ENCODE data around the gene C2. TPM values are rescaled to one million over a fixed set of nuclear protein-coding genes. Genes with fewer than 3 reads are reported as not detected.

The C2 gene
- total RNA-seq, 1 experiment from 2014 or later = 0.66 TPM

DNA sequence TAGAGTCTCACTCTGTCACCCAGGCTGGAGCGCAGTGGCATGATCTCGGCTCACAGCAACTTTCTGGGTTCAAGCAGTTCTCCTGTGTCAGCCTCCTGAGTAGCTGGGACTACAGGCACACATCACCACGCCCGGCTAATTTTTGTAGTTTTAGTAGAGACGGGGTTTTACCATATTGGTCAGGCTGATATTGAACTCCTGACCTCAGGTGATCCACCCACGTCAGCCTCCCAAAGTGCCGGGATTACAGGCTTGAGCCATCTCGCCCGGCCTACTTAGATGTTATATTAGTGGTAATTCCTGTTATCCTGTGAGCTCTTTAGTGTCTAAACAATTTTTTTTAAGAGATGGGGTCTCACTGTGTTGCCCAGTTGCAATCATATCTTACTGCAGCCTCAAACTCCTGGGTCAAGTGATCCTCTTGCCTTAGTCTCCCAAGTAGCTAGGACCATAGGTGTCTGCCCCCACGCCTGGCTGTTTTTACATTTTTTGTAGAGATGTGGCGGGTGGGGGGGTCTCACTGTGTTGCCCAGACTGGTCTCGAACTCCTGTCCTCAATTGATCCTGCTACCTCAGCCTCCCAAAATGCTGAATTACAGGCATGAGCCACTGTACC is 50.4 kb downstream of the C2 start:
- peaks cover 5 to 7% of the 10 kb centered on the region in 2 experiments for H3K4me1 Mint-ChIP-seq
- DNase-seq = no peak
- WGBS (ENCODE audit: extremely low coverage, insufficient read length, low lambda C conversion rate) = no CpG with 5 or more reads among the region's 12 CpGs

More for the DNA sequence above, 50.4 kb downstream of the C2 start:
- Histone ChIP-seq H2AFZ (ENCODE audit: low read length) (no peak overlapping the region), H4K5ac (ENCODE audit: insufficient read length, low read depth, low read length) (no peak overlapping the region), H3K9ac (ENCODE audit: extremely low read depth, insufficient read length, low read length) (no peak overlapping the region), H3K14ac (ENCODE audit: insufficient read depth, low read length) (no peak overlapping the region), H4K91ac (ENCODE audit: insufficient read length, low read depth, low read length) (no peak overlapping the region), H3K79me1 (ENCODE audit: insufficient read depth, low read depth, low read length, poor library complexity, severe bottlenecking) (no peaks in the 10 kb centered on the region), H2BK12ac (ENCODE audit: insufficient read length, low read depth, low read length) (no peak overlapping the region), H2BK20ac (ENCODE audit: low read depth, low read length, poor library complexity, severe bottlenecking) (no peak overlapping the region), H3K56ac (ENCODE audit: insufficient read length, low read depth, low read length) (no peak overlapping the region), H3K4me2 (ENCODE audit: insufficient read depth, insufficient read length, low read length) (no peak overlapping the region), H4K8ac (replicated peaks; ENCODE audit: insufficient read length, low read depth, low read length) (no peak overlapping the region), H3K27me3 (ENCODE audit: insufficient read depth, low read length) (no peaks in the 10 kb centered on the region), H2BK5ac (ENCODE audit: insufficient read length, low read length) (no peak overlapping the region), H3K9me3 (ENCODE audit: control insufficient read depth, low read depth, low read length) (no peaks in the 10 kb centered on the region), H3K23ac (ENCODE audit: insufficient read length, low read depth, low read length) (no peak overlapping the region), H3K79me2 (ENCODE audit: insufficient read depth, low read length) (no peaks in the 10 kb centered on the region), H2AK5ac (ENCODE audit: insufficient read length, low read length) (no peak overlapping the region), H2BK120ac (ENCODE audit: low read depth, low read length, poor library complexity, severe bottlenecking) (no peak overlapping the region), H3K18ac (ENCODE audit: insufficient read length, low read depth, low read length) (no peak overlapping the region), H3K4ac (ENCODE audit: low read depth, low read length) (no peak overlapping the region), H2BK15ac (ENCODE audit: low read depth, low read length) (no peak overlapping the region), H4K20me1 (ENCODE audit: control insufficient read depth, insufficient read depth, insufficient read length) (no peaks in the 10 kb centered on the region), H3K4me1 (ENCODE audit: insufficient read depth, low read length) (peaks cover 1% of the 10 kb centered on the region; the same call in 1 of the 2 replicates), H3K23me2 (ENCODE audit: insufficient read length, low read depth, low read length, poor library complexity, severe bottlenecking) (peaks cover 2% of the 10 kb centered on the region), H3K27ac (ENCODE audit: insufficient read length, low read depth, low read length) (no peak overlapping the region), H3T11ph (ENCODE audit: low read length) (no peak overlapping the region)
- no peaks in the 10 kb centered on the region for H3K27me3 Mint-ChIP-seq (ENCODE audit: low read depth)
- no peak overlapping the region for H3K4me3 Mint-ChIP-seq
- no peak overlapping the region for H3K27ac Mint-ChIP-seq
- TF ChIP-seq, protein P1, sequence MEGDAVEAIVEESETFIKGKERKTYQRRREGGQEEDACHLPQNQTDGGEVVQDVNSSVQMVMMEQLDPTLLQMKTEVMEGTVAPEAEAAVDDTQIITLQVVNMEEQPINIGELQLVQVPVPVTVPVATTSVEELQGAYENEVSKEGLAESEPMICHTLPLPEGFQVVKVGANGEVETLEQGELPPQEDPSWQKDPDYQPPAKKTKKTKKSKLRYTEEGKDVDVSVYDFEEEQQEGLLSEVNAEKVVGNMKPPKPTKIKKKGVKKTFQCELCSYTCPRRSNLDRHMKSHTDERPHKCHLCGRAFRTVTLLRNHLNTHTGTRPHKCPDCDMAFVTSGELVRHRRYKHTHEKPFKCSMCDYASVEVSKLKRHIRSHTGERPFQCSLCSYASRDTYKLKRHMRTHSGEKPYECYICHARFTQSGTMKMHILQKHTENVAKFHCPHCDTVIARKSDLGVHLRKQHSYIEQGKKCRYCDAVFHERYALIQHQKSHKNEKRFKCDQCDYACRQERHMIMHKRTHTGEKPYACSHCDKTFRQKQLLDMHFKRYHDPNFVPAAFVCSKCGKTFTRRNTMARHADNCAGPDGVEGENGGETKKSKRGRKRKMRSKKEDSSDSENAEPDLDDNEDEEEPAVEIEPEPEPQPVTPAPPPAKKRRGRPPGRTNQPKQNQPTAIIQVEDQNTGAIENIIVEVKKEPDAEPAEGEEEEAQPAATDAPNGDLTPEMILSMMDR (conservative IDR thresholded peaks at IDR 0.05) = no peak
- peaks cover 6 to 13% of the 10 kb centered on the region in 2 experiments for H3K9me3 Mint-ChIP-seq
- H3K36me3 Mint-ChIP-seq (ENCODE audit: insufficient read depth in 1 of 3, low read depth in 3 of 3) = peaks cover 13 to 36% (median 27%) of the 10 kb centered on the region in 3 experiments

All from H9 (cell line).